ENCODE results near the gene AGPAT4. TPM values are rescaled to one million over a fixed set of nuclear protein-coding genes. Genes with fewer than 3 reads are reported as not detected.
A peak's percentile ranks its signal among the peaks of the same experiment; 100 is the strongest.

Gene AGPAT4
- total RNA-seq, 1 donor: 3.3 TPM

DNA sequence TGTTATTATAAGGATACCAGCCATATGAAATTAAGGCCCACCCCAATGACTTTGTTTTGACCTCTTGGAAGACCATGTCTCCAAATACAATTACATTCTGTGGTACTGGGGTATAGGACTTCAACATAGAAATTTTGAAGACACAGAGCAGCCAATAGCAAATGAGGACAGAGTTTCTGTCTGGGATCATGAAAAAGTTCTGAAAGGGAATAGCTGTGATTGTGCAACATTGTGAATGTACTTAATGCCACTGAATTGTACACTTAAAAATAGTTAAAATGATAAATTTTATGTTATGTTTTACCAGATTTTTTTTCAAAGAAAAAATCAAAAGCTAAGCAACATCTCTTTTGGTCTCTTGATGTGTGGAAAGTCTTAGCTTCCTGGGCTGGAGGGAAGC, 27.0 kb upstream of the AGPAT4 start:
- Histone ChIP-seq H3K9me3 (ENCODE audit: low read depth, low read length) (no peaks in the 10 kb centered on the region), H3K4me3 (ENCODE audit: low read length) (no peak overlapping the region), H3K4me1 (ENCODE audit: insufficient read depth, low read length) (no peaks in the 10 kb centered on the region), H3K27me3 (ENCODE audit: insufficient read depth, low read length) (no peaks in the 10 kb centered on the region)

DNA sequence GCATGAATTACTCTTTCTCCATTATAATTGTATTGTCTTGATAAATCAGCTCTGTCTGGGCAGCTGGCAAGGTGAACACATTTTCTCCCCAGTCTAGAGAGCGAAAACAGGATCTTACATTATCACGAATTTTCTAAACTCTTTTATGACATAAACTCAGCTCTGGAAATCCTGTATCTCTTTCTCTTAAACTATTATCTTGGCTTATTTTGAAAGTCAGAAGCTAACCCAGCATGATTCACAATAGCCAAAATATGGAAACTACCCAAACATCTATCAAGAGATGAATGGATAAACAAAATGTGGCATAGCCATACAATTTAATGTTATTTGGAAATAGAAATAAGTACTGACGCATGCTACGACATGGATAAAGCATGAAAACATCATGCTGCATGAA, 25.9 kb upstream of the AGPAT4 start:
- no peaks in the 10 kb centered on the region for H3K27me3 ChIP-seq (ENCODE audit: insufficient read depth, low read length)
- no peaks in the 10 kb centered on the region for H3K4me1 ChIP-seq (ENCODE audit: insufficient read depth, low read length)
- no peak overlapping the region for H3K4me3 ChIP-seq (ENCODE audit: low read length)
- no peaks in the 10 kb centered on the region for H3K9me3 ChIP-seq (ENCODE audit: low read depth, low read length)

DNA sequence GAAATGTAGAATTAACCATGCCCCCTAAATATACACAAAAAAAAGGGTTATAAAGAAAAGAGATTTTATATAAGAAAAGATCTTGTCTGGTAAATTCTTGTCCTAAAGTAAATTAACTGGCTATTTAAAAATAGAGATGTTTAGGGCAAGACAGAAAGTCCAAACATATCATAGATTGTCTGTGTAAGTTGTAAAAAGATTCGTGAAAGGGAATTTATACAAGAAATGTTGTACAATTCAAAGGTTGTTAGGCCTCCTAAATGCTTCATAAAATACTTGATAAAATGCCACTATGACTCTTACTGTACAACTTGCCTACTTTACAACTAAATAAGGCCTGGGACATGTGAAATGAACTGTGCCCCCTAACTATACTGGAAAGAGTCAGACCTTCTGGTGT, 21.9 kb upstream of the AGPAT4 start:
- Histone ChIP-seq H3K4me1 (ENCODE audit: insufficient read depth, low read length) (no peaks in the 10 kb centered on the region), H3K9me3 (ENCODE audit: low read depth, low read length) (no peaks in the 10 kb centered on the region), H3K4me3 (ENCODE audit: low read length) (no peak overlapping the region), H3K27me3 (ENCODE audit: insufficient read depth, low read length) (no peaks in the 10 kb centered on the region)

DNA sequence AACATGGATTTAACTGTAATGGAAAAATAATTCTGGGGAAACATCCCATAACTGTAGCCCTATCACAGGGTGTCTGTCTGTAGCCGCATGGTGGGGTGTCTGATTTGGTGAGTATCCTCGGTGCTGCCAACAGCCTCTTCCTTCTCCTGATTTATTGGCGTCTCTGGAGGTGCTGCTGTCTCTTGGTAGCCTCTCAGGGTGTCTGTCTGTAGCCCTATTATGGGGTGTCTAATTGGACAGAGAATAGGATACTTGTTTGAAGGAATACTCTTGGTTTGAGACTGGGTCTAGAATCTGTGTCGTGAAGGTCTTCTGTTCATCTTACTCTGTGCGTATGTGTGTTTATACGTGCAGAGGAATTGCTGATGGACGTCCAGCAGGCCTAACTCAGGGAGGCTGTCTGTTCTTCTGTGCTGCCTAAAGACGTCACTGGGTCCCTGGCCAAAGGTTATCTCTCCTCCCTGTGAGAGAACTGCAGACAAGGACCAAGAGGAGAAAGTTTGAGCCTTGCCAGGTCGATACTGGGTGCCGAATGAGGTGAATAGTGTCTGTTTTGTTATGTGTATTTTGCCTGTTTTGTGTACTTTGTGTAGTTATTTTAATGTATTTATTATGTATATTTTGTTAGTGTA, 18.9 kb upstream of the AGPAT4 start:
- Histone ChIP-seq H3K27me3 (ENCODE audit: insufficient read depth, low read length) (no peaks in the 10 kb centered on the region), H3K4me3 (ENCODE audit: low read length) (no peak overlapping the region), H3K9me3 (ENCODE audit: low read depth, low read length) (no peaks in the 10 kb centered on the region), H3K4me1 (ENCODE audit: insufficient read depth, low read length) (no peaks in the 10 kb centered on the region)

DNA sequence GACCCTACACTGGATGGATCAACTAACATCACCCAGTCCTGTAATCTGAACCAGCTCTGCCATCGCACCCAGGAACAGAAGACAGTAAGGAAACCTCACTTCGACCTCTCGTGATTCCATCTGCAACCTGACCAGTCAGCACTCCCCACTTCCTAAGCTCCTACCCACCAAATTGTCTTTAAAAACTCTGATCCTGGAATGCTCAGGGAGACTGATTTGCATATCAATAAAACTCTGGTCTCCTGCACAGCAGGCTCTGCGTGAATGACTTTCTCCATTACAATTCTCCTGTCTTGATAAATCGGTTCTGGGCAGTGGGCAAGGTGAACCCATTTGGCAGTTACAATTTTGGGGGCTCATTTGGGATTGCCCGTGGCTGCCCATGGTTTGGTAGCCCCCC, 18.3 kb upstream of the AGPAT4 start:
- Histone ChIP-seq H3K27me3 (ENCODE audit: insufficient read depth, low read length) (no peaks in the 10 kb centered on the region), H3K9me3 (ENCODE audit: low read depth, low read length) (no peaks in the 10 kb centered on the region), H3K4me1 (ENCODE audit: insufficient read depth, low read length) (no peaks in the 10 kb centered on the region), H3K4me3 (ENCODE audit: low read length) (no peak overlapping the region)

DNA sequence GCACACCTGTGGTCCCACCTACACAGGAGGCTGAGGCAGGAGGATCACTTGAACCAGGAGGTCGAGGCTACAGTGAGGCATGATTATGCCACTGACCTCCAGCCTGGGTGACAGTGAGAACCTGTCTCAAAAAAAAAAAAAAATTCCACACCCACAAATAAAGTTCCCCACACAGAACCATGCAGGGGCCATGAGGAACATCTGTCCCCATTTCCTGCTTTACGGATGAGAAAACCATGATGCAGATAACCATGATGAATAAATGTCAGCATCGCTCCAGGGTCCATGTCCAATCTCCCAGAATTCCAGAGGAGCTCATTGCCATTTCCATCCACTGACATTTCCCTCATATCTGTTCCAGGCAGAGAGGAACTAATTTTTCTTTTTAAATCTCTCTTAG, 16.9 kb upstream of the AGPAT4 start:
- H3K4me1 ChIP-seq (ENCODE audit: insufficient read depth, low read length): no peaks in the 10 kb centered on the region
- no peak overlapping the region for H3K4me3 ChIP-seq (ENCODE audit: low read length)
- H3K9me3 ChIP-seq (ENCODE audit: low read depth, low read length): no peaks in the 10 kb centered on the region
- H3K27me3 ChIP-seq (ENCODE audit: insufficient read depth, low read length): no peaks in the 10 kb centered on the region

DNA sequence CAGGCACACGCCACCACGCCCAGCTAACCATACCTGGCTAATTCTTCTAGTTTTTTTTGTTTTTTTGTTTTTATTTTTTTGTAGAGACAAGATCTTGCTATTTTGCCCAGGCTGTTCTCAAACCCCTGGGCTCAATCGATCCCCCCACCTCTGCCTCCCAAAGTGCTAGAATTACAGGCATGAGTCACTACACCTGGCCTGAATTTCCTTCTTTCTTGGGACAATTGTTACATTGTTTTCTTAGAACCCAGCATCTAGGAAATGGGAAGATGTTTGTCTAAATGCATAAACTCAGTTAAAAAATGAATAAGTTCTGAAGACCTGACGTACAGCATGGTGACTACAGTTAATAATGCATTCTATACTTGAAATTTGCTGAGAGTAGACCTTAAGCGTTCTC, 10.8 kb upstream of the AGPAT4 start:
- no peak overlapping the region for H3K4me3 ChIP-seq (ENCODE audit: low read length)
- no peaks in the 10 kb centered on the region for H3K27me3 ChIP-seq (ENCODE audit: insufficient read depth, low read length)
- H3K9me3 ChIP-seq (ENCODE audit: low read depth, low read length): no peaks in the 10 kb centered on the region
- no peaks in the 10 kb centered on the region for H3K4me1 ChIP-seq (ENCODE audit: insufficient read depth, low read length)

DNA sequence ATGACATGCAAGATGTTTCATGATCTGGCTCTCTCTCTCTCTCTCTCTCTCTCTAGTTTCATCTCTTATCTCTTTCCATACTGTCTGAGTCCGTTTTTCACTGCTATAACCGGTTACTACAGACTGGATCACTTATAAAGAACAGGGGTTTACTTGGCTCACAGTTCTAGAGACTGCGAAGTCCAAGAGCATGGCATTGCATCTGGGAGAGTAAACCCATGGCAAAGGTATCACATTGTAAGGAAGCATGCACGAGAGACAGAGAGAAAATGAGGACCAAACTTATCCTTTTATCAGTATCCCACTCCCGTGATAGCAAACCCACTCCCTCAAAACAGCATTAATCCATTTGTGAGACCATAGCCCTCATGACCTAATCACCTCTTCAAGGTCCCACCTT, 7.2 kb upstream of the AGPAT4 start:
- peaks cover under 1% of the 10 kb centered on the region for H3K27me3 ChIP-seq (ENCODE audit: insufficient read depth, low read length)
- no peaks in the 10 kb centered on the region for H3K9me3 ChIP-seq (ENCODE audit: low read depth, low read length)
- no peaks in the 10 kb centered on the region for H3K4me1 ChIP-seq (ENCODE audit: insufficient read depth, low read length)
- no peak overlapping the region for H3K4me3 ChIP-seq (ENCODE audit: low read length)

DNA sequence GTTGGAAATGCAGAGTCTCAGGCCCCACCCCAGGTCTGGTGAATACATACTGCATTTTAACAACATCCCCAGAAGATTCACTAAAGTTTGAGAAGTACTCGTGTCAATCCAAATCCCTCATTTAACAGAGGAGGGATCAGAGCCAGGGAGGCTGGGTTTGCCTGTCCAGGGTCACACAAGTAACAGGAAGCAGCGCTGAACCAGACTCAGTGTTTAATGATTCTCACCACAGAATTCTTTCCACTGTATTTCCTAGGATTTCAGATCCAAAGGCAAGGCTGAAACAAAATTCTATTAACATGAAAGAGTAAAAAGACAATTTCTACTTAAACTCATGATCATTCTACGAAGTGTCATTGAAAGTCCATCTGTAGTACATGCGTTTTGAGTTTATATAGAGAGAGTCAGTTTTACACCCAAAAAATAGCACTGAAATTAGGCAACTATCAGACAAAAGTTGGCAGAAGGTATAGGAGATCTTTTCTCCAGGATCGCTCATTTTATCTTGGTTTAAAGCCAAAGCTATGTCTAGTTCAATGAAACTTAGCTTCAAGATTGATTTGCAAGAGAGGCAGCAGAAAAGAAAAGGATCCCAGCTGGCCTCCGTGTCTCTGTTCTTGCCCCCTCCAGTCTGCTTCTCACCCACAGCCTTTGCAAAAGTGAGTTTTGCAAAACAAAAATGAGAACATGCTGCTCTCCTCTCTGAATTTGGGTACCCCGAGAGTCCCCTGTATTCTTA, 6.0 kb upstream of the AGPAT4 start:
- H3K9me3 ChIP-seq (ENCODE audit: low read depth, low read length): no peaks in the 10 kb centered on the region
- H3K4me1 ChIP-seq (ENCODE audit: insufficient read depth, low read length): no peaks in the 10 kb centered on the region
- H3K27me3 ChIP-seq (ENCODE audit: insufficient read depth, low read length): peaks cover 4% of the 10 kb centered on the region
- no peak overlapping the region for H3K4me3 ChIP-seq (ENCODE audit: low read length)

DNA sequence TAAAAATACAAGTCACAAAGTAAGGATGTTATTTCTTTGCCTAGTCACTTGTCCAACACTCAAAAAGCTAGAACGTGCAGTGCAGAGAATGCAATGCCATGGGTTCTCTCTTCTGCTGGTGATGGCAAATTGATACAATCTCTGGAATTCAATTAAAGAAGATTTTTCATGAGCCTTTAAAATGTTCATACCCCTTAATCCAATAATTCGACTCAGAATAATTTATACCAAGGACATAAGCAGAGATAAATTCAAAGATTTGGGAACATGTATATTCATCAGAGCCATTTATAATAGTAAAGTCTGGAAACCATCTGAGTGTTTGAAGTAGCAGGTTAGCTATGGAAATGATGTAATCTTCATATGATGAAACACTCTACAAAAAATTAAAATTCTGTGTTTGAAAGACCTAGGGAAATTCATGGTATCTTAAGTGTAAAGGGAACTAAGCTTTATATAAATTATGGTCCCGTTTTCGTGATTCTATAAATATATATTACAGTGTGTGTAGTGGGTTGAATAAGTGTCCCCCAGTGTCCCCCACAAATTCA, 2.8 kb upstream of the AGPAT4 start:
- Histone ChIP-seq H3K9me3 (ENCODE audit: low read depth, low read length) (no peaks in the 10 kb centered on the region), H3K4me1 (ENCODE audit: insufficient read depth, low read length) (peaks cover 17% of the 10 kb centered on the region), H3K4me3 (ENCODE audit: low read length) (no peak overlapping the region), H3K27me3 (ENCODE audit: insufficient read depth, low read length) (peaks cover 4% of the 10 kb centered on the region)

DNA sequence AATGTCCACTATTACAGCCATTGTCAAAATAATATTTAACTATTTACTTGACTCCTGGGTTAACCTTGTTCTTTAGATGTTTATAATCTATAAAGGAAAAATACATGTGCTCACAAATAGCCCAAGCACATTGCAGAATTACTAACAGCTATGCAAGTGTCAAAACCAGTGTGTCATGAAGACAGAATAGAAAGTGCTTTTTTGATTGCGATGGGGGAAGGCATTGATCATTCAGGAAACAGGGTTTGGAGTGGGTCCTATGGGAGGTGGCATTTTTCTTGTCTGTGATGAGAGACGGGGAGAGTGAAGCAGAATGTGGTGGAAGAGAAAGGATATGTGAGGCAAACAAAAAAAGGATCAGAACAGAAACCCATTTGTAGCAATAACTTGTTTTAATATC, 1.0 kb upstream of the AGPAT4 start:
- Histone ChIP-seq H3K4me3 (ENCODE audit: low read length) (no peak overlapping the region), H3K27me3 (ENCODE audit: insufficient read depth, low read length) (peaks cover 4% of the 10 kb centered on the region), H3K9me3 (ENCODE audit: low read depth, low read length) (no peaks in the 10 kb centered on the region), H3K4me1 (ENCODE audit: insufficient read depth, low read length) (peaks cover 17% of the 10 kb centered on the region)

DNA sequence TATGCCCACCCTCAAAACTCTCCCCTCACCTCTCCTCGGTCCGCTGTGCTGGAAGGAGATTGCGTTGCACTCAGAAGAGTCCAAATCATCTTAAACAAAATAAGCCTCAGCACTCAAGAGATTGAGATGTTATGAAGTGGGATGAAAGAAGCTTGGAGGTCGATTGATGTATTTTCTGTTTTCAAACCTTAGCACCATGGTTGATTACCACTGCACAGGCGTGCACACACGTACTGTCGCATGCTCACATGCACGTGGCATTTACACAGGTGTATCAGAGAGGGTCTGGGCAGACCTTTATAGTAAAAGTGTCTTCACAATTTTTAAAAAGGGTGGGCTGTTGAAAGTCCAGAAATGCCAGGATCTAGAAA, 612 bp upstream of the AGPAT4 start:
- H3K27me3 ChIP-seq (ENCODE audit: insufficient read depth, low read length): peaks cover 4% of the 10 kb centered on the region
- H3K4me1 ChIP-seq (ENCODE audit: insufficient read depth, low read length): peaks cover 17% of the 10 kb centered on the region
- H3K9me3 ChIP-seq (ENCODE audit: low read depth, low read length): no peaks in the 10 kb centered on the region
- peak overlapping the region; percentile 57 for H3K4me3 ChIP-seq (ENCODE audit: low read length)

DNA sequence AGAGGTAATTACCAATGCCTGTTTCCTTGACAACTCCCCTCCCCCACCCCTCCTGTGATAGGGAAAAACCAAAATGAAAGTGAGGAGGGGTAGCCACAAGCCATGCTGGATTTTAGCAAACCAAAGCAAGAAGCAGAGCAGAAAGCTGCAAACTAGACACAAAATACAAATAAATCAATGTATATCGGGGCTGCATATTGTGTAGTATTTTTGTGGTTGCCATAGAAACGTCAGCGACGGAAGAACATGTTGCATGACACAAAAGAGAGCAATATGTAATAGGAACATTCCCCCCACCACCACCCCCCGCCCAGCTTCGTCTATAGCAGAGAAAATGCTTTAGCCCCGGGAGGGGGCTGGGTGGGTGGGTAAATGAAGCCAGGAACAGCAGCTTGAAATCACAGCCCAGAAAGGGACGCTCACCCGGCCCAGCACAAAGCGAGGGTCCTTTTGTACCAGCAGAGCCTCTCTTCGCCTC, 548 bp downstream of the AGPAT4 start:
- peaks cover 4% of the 10 kb centered on the region for H3K27me3 ChIP-seq (ENCODE audit: insufficient read depth, low read length)
- H3K4me1 ChIP-seq (ENCODE audit: insufficient read depth, low read length): peaks cover 17% of the 10 kb centered on the region
- H3K9me3 ChIP-seq (ENCODE audit: low read depth, low read length): no peaks in the 10 kb centered on the region
- peak overlapping the region; percentile 57 for H3K4me3 ChIP-seq (ENCODE audit: low read length)

DNA sequence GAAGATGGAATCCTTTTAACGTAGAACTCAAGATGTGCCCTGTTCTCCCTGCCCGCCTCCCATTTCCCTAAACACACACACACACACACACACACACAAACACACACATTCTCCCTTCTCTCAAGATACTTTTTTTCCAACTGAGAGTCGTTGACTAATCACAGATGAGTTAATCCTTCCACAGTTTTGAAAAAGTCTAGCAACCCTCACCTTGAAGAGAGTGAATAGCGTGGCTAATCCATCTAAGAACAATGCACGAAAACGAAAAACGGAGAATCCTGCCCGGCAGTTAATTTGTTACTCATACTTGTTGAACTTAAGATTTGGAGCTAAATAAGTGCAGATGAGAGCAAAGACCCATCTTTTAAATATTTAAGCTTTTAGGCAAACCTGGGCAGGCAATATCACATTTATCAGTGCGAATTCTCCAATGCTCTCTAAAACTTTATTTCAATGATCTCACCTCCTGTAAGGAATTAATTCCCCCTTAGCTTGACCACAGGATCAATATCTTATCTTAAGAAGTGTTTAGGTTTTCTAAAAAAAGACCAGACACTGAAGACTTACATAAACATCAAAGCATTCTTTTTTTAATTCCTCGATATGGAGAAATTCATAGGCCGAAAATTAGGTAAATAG, 1.1 kb downstream of the AGPAT4 start:
- Histone ChIP-seq H3K9me3 (ENCODE audit: low read depth, low read length) (no peaks in the 10 kb centered on the region), H3K4me3 (ENCODE audit: low read length) (peak overlapping the region; percentile 57), H3K4me1 (ENCODE audit: insufficient read depth, low read length) (peaks cover 17% of the 10 kb centered on the region), H3K27me3 (ENCODE audit: insufficient read depth, low read length) (peaks cover 4% of the 10 kb centered on the region)

DNA sequence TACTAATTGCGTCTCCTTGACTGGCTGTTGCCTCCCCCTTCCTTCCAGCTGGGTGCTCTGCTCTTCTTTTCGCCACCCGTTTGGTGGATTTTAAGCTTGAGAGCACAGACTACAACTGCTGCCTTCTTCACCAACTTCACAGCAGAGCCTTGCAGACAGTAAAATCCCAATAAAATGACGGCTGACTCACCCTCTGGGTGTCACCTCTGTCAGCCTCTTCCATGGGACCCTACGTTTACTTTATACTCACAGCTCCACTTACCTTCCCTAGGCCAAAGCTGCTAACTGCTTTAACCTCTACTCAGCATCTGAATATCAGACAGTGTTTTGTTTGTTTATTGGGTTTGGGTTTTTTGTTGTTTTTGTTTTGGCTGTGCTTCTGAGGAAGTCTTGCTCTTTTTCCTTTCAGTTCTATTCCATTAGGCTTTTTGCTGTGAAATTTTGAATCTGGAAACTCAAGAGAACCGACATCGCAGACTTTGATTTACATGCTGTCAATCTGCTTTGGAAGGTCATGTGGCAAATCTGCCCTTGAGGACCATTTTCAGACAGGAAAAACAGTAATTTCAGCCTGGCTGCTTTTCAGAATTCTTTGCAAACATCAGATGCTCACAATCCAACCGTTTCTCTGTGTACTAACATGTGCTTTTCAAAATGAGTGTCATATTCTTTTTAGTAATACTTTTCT, 2.4 kb downstream of the AGPAT4 start:
- Histone ChIP-seq H3K4me1 (ENCODE audit: insufficient read depth, low read length) (peaks cover 17% of the 10 kb centered on the region), H3K4me3 (ENCODE audit: low read length) (no peak overlapping the region), H3K9me3 (ENCODE audit: low read depth, low read length) (no peaks in the 10 kb centered on the region), H3K27me3 (ENCODE audit: insufficient read depth, low read length) (peaks cover 4% of the 10 kb centered on the region)
